Measurements from ENCODE around the gene NID1.

DNA sequence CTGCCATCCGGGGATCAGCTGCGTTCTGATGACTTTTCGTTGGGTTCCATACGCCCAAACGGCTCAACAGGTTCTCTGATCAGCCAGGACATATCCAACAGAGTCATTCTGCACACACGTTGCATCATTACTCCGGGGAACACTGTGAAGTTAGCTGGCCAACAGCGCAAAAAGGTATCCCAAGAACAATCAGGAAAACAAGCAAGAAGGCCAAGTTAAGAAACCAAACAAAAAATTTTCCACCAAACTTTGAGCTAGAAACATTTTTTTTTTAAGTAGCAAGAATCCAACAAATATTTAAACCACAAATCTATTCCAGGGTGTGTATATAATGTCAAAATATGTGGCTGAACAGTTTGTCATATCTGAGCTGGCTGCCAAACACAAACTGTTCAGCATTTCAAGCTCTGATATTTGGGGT lies 29.2 kb downstream of the NID1 start:
- TF ChIP-seq, protein P1, sequence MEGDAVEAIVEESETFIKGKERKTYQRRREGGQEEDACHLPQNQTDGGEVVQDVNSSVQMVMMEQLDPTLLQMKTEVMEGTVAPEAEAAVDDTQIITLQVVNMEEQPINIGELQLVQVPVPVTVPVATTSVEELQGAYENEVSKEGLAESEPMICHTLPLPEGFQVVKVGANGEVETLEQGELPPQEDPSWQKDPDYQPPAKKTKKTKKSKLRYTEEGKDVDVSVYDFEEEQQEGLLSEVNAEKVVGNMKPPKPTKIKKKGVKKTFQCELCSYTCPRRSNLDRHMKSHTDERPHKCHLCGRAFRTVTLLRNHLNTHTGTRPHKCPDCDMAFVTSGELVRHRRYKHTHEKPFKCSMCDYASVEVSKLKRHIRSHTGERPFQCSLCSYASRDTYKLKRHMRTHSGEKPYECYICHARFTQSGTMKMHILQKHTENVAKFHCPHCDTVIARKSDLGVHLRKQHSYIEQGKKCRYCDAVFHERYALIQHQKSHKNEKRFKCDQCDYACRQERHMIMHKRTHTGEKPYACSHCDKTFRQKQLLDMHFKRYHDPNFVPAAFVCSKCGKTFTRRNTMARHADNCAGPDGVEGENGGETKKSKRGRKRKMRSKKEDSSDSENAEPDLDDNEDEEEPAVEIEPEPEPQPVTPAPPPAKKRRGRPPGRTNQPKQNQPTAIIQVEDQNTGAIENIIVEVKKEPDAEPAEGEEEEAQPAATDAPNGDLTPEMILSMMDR (IDR thresholded peaks at IDR 0.05), result no peak
- TF ChIP-seq POLR2A (IDR thresholded peaks at IDR 0.05), result no peak
